ENCODE measurements around the gene CRYBG1. TPM values are rescaled to one million over a fixed set of nuclear protein-coding genes. Genes with fewer than 3 reads are reported as not detected.

The CRYBG1 gene
- total RNA-seq, 2 experiments from 2014 or later = 59.2 TPM

DNA sequence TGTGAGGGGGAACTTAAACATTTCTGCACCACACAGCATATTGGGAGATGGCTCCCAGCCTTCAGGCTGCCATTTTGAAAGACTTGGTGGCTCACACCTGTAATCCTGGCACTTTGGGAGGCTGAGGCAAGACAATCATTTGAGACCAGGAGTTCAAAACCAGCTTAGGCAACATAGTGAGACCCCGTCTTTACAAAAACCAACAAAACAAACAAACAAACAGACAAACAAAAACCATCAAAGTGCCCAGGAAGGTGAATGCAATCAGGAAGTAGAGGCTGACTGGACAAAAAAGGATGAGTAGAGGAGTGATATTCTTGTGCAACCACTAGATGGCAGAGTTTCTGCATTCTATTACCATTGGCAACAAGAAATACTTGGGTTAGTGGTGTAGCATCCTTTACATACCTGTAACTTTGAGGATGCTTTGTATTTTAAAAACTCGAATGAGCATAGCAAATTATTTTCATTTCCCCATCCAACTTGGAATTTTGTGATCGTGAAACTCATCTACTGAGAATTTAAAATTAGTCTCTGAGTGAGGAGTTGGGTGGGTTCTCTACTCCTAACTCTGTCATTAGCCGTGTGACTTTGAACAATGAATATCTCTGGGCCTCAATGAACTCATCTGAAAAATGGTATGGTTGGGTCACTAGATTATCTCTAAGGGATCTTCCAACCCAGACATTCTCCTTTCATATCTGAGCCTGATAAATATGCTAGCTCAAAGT lies 84.4 kb downstream of the CRYBG1 start:
- no peaks in the 10 kb centered on the region for H3K36me3 Mint-ChIP-seq (ENCODE audit: low read depth)
- DNase-seq = no peak
- ChIA-PET POLR2A (no interaction called here), CTCF (interaction anchor here (0.5 to 8.1 kb wide), 32 partner anchors 12 to 1014 kb away, joined by 3 to 146 read pairs (median 4); no protein-coding TSS in a partner anchor)
- H3K27ac Mint-ChIP-seq = no peak overlapping the region
- peaks cover 33% of the 10 kb centered on the region for H3K27me3 Mint-ChIP-seq
- no peaks in the 10 kb centered on the region for H3K9me3 Mint-ChIP-seq
- peaks cover 18% of the 10 kb centered on the region for H3K4me1 Mint-ChIP-seq
- H3K4me3 Mint-ChIP-seq = no peak overlapping the region

DNA sequence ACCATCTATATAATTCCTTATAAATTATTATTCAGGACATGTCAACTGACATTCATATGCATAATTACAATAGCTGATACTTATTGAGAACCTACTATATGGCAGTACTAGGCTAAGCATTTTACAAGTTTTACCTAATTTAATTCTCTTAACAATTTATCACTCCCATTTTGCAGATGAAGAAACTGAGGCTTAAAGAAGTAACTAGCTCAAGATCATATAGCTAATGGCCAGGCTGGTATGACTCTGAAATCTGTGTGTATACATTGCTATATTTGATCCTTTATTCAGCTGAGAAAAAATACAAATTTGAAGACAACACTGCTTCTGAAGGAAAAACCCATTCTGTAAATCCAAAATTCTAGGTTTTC lies 85.0 kb downstream of the CRYBG1 start:
- Mint-ChIP-seq H3K27me3 (peaks cover 28% of the 10 kb centered on the region), H3K4me3 (no peak overlapping the region), H3K9me3 (no peaks in the 10 kb centered on the region), H3K27ac (no peak overlapping the region), H3K4me1 (peaks cover 16% of the 10 kb centered on the region), H3K36me3 (ENCODE audit: low read depth) (no peaks in the 10 kb centered on the region)
- DNase-seq = no peak
- ChIA-PET POLR2A (no interaction called here), CTCF (interaction anchor here (0.5 to 8.1 kb wide), 28 partner anchors 12 to 552 kb away, joined by 3 to 146 read pairs (median 4); no protein-coding TSS in a partner anchor)

DNA sequence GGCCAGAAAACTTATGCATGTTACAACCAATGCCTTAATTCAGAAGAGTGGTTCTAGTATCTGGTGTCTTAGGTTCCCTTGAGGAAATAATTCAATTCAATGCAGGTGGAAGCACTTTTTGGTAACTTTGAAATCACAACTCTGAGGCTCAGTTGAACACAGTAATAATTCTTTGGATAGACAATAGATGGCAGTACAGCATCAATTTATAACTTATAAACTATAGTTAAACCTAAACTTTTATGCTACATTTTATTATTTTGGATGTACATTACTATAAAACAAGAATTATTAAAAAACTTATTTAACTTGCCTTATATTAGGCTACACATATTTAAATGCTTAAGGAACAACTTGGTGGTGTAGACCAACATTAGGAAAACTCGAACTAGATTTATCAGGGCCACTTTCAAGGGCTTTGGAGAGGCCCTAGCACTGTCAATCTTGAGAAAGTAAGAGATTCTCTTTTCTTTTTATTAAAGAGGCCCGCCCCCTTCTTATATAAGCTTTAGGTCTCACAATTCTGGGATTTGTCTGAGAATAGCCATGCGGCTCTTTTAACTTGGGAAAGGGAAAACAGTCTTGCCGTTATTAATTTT lies 85.9 kb downstream of the CRYBG1 start:
- CTCF ChIA-PET = interaction anchor here (0.5 to 8.1 kb wide), 8 partner anchors 66 to 534 kb away, joined by 3 to 146 read pairs (median 12); no protein-coding TSS in a partner anchor
- Mint-ChIP-seq H3K9me3 (no peaks in the 10 kb centered on the region), H3K4me3 (no peak overlapping the region)

DNA sequence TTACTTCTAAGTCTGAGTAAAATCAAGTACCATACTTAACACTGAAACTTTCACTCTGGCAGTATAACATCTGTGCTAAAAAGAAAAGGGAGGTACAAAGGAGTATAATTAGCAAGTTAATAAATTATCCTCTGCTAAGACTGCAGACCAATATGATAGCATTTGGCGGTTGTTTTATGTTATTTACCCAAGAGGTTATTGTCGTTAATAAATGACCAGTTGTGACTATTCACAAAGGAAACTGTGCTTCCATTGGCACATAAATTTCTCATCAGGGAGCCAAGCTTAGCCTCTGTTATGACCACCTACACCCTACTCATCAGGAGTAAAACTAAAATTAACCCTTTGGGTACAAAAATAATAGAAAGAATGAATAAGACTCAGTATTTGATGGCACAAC lies 86.5 kb downstream of the CRYBG1 start:
- Mint-ChIP-seq H3K4me3 (no peak overlapping the region), H3K27me3 (peaks cover 17% of the 10 kb centered on the region), H3K36me3 (ENCODE audit: low read depth) (no peaks in the 10 kb centered on the region), H3K9me3 (no peaks in the 10 kb centered on the region), H3K27ac (no peak overlapping the region), H3K4me1 (peaks cover 16% of the 10 kb centered on the region)
- CTCF ChIA-PET = interaction anchor here (0.5 to 8.1 kb wide), 6 partner anchors 111 to 533 kb away, joined by 3 to 146 read pairs (median 15); no protein-coding TSS in a partner anchor
- POLR2A ChIA-PET = no interaction called here
- DNase-seq = no peak

More for the DNA sequence above, 85.9 kb downstream of the CRYBG1 start:
- no peak overlapping the region for H3K27ac Mint-ChIP-seq
- POLR2A ChIA-PET = no interaction called here
- H3K4me1 Mint-ChIP-seq = peaks cover 16% of the 10 kb centered on the region
- H3K36me3 Mint-ChIP-seq (ENCODE audit: low read depth) = no peaks in the 10 kb centered on the region
- H3K27me3 Mint-ChIP-seq = peaks cover 21% of the 10 kb centered on the region
- no peak for DNase-seq

DNA sequence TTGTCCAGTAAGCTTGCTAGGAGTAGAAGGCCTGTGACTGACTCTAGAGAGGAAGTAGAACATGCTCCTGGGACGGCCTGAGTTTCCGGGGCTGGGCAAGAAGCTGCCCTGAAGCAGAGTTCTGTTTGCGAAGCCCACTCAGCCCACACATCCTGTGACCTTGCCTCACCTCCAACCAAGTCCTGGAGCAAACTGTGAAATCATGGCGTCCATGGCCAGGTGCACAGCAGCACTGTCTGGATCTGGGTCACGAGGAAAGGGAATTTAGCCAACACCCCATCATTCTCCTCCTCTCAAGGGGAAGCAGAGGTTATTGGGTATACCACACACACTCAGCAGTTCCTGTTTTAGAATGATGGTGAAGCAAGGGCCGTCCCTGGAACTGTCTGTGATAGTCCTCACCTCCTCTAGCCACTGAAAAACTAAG lies 87.5 kb downstream of the CRYBG1 start:
- peak; percentile 41 for DNase-seq
- Mint-ChIP-seq H3K4me3 (no peak overlapping the region), H3K27me3 (peaks cover 7% of the 10 kb centered on the region), H3K36me3 (ENCODE audit: low read depth) (no peaks in the 10 kb centered on the region), H3K4me1 (peaks cover 16% of the 10 kb centered on the region), H3K9me3 (no peaks in the 10 kb centered on the region), H3K27ac (no peak overlapping the region)
- POLR2A ChIA-PET = interaction anchor here (0.9 to 1.8 kb wide), 6 partner anchors 60 to 115 kb away, joined by 3 to 7 read pairs (median 3); no protein-coding TSS in a partner anchor
- CTCF ChIA-PET = interaction anchor here (1.0 to 8.1 kb wide), 7 partner anchors 97 to 162 kb away, joined by 3 to 146 read pairs (median 4); no protein-coding TSS in a partner anchor

DNA sequence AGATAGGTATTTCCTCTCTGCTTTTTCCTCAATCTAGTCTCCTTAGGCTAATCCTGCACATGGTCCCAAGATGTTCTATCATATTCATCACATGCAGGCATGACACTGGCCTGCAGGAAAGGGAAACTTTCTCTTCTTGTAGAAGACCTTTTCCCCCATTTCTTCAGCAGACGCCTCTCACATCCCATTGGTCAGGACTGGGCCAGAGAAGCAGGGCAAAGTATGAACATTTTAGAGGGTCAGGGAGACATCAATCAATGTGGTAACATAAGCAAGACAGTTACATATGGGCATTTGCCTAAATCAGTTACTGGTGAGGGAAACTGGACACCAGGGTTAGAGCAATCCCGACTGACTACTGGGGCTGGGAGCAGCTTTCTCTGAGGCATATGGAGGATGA lies 90.1 kb downstream of the CRYBG1 start:
- Mint-ChIP-seq H3K4me1 (peaks cover 13% of the 10 kb centered on the region), H3K36me3 (ENCODE audit: low read depth) (no peaks in the 10 kb centered on the region), H3K9me3 (no peaks in the 10 kb centered on the region), H3K27ac (no peak overlapping the region), H3K27me3 (peaks cover 2% of the 10 kb centered on the region), H3K4me3 (no peak overlapping the region)
- DNase-seq = no peak
- ChIA-PET POLR2A (no interaction called here), CTCF (interaction anchor here (0.8 to 1.2 kb wide), 2 partner anchors 111 to 159 kb away, joined by 3 read pairs; no protein-coding TSS in a partner anchor)

DNA sequence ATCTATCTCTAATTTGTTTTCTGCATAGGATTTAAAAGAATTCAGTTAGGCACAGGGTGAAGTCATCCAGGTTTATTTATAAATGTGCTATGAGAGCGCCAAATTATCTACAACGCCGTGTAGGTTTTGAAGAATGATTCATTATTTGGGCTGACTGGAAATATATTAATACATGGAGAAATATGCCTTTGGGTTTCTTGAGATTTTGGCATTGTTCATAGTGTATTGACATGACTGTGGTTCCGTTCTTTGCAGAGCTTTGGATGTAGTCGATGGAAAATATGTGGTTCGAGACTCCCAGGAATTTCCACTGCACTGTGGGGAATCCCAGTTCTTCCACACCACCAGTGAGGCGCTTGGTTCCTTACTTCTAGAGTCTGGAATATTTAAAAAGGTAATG lies 90.9 kb downstream of the CRYBG1 start:
- H3K9me3 Mint-ChIP-seq = no peaks in the 10 kb centered on the region
- no peak overlapping the region for H3K27ac Mint-ChIP-seq
- no peak for DNase-seq
- H3K27me3 Mint-ChIP-seq = no peaks in the 10 kb centered on the region
- peaks cover 13% of the 10 kb centered on the region for H3K4me1 Mint-ChIP-seq
- no peaks in the 10 kb centered on the region for H3K36me3 Mint-ChIP-seq (ENCODE audit: low read depth)
- H3K4me3 Mint-ChIP-seq = no peak overlapping the region
- CTCF ChIA-PET = interaction anchor here (0.8 to 2.4 kb wide), 4 partner anchors 90 to 158 kb away, joined by 3 to 17 read pairs (median 6); partner anchors contain the start of gene CRYBG1
- POLR2A ChIA-PET = no interaction called here

DNA sequence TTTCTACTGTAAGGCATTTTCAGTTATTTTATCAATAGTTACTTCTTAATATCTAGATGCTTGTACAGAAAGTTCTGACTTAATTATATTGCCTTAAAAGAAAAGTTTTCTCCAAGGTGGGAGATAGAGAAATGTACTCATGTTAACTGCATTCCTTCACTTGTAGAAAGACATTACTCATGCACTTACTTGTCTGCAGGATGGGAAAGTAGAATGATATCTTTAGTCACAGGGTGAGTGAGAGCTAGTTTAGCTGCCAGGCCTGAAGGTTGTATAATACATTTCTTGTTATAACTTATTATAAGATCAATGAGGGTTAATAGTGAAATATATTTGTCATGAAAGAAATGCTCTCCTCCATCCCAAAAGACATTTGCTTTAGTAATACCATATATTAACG lies 92.1 kb downstream of the CRYBG1 start:
- no peaks in the 10 kb centered on the region for H3K36me3 Mint-ChIP-seq (ENCODE audit: low read depth)
- H3K4me3 Mint-ChIP-seq = no peak overlapping the region
- H3K9me3 Mint-ChIP-seq = no peaks in the 10 kb centered on the region
- POLR2A ChIA-PET = no interaction called here
- H3K4me1 Mint-ChIP-seq = peaks cover 11% of the 10 kb centered on the region
- no peak for DNase-seq
- H3K27ac Mint-ChIP-seq = no peak overlapping the region
- H3K27me3 Mint-ChIP-seq = no peaks in the 10 kb centered on the region
- CTCF ChIA-PET = interaction anchor here (0.7 to 2.4 kb wide), 4 partner anchors 111 to 527 kb away, joined by 3 to 17 read pairs (median 6); no protein-coding TSS in a partner anchor

DNA sequence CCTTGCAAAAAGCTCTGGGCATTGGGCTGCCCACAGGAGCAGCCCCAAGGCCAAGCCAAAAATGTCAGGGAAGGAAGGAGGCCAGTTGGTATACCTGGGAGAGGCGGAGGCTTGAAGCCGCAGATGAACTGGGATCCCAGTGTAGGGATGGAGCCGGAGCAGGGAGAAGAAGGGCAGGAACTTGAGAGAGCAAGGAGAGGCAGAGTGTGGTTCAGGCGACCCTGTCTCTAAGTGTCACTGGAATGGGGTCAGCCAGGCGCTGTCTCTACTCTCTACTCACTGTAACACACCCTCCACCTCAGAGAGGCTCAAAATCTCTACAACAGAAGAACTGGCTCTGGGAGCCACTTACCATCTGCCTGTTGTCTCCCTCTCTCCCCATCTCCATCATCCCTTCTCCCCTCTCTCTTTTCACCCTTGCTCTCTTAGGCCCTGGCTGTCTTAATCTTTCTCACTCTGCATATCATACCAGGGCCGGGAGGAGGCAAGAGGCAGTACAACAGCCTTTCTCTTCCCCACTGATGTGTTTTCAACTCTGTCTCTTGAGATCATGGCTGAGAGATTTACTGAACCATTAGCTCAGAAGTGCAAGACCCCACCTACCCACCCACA lies 93.3 kb downstream of the CRYBG1 start:
- ChIA-PET POLR2A (interaction anchor here (0.5 kb wide), 1 partner anchor 141 kb away, joined by 3 read pairs; no protein-coding TSS in a partner anchor), CTCF (interaction anchor here (2.3 to 2.4 kb wide), 2 partner anchors 110 to 112 kb away, joined by 7 to 17 read pairs; no protein-coding TSS in a partner anchor)
- Mint-ChIP-seq H3K4me1 (no peaks in the 10 kb centered on the region), H3K27ac (no peak overlapping the region), H3K4me3 (no peak overlapping the region), H3K9me3 (no peaks in the 10 kb centered on the region), H3K27me3 (peaks cover 5% of the 10 kb centered on the region), H3K36me3 (ENCODE audit: low read depth) (no peaks in the 10 kb centered on the region)
- DNase-seq = no peak

DNA sequence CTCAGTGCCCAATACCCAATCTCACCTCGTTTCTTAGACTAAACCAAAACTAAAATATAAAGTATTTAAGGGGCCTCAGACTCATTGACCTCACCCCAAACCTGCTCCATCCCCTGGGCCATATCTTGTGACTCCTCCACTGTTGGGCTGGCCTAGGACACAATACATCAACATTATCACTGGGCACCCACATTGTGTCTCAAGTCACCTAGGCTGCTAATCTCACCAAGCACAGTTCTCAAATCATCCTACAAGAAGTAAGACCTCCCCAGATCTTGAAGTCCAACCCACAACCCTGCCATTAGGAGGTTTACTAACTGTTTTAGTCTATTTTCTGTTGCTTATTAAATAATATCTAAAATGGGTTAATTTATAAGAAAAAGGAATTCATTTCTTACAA lies 96.2 kb downstream of the CRYBG1 start:
- no peak for DNase-seq
- no peak overlapping the region for H3K27ac Mint-ChIP-seq
- H3K4me3 Mint-ChIP-seq = no peak overlapping the region
- no peaks in the 10 kb centered on the region for H3K9me3 Mint-ChIP-seq
- ChIA-PET POLR2A (no interaction called here), CTCF (no interaction called here)
- no peaks in the 10 kb centered on the region for H3K36me3 Mint-ChIP-seq (ENCODE audit: low read depth)
- H3K27me3 Mint-ChIP-seq = peaks cover 8% of the 10 kb centered on the region
- no peaks in the 10 kb centered on the region for H3K4me1 Mint-ChIP-seq

DNA sequence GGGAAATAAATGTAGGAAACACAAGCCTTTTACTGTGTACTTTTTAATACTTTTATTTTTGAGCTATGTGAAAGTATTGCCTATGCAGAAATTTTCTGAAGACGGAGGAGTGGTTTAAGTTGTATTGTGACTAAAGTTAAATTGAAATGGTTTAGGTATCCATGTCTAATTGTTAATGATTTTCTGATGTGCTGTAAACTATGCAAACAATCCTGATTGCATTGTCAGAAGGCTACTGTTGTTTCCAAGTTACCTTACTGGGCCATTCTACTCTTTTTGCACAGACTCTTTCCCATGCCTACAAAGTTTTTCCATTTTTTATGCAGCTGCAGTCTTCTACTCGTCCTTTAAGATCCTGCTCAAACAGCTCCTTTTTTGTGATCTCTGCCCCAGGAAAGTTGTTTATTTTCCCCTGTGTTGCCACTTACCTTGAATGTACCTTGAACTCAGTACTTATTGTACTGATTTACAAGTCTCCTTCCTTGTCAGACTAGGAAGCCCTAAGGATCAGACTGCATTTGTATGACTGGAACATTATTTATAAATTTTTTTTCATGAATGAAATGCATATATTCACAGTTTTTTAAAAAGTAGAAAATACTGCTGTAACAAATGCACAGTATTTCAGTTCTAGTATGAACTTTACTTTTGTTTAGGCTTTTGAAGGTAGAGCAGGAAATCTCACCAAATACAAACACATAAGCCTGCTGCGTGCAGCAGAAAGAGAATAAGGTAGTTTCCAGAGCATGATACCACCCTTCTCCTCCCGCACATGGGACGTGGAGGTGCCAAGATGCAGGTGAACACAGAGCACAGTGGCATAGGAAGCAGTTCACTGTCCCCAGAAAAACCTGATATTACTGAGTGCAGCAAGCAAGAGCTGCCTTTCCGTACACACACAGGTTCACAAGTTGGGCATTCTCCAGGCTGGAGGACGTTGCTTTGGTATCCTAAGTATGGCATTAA lies 97.8 kb downstream of the CRYBG1 start:
- ChIA-PET CTCF (interaction anchor here (0.9 to 1.2 kb wide), 2 partner anchors 18 to 108 kb away, joined by 3 to 4 read pairs; no protein-coding TSS in a partner anchor), POLR2A (no interaction called here)
- Mint-ChIP-seq H3K36me3 (ENCODE audit: low read depth) (no peaks in the 10 kb centered on the region), H3K27ac (no peak overlapping the region), H3K9me3 (no peaks in the 10 kb centered on the region), H3K27me3 (peaks cover 8% of the 10 kb centered on the region), H3K4me1 (no peaks in the 10 kb centered on the region), H3K4me3 (no peak overlapping the region)
- DNase-seq = no peak

DNA sequence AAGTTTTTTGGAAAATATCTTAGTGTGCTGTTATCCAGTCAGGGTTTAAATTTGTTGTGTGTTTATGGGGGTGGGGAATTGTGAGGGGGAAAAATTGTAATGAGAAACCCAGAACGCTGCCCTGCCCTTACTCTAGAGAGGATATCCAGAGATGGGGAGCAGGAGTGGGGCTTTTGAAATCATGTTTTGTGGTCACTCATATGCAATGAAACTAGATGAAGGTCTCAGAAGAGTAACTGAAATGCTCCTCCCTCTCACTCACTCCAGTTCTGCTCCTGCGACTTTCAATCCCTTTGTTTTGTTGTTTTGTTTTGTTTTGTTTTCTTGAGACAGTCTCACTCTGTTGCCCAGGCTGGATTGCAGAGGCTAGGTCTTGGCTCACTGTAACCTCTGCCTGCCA lies 100.0 kb downstream of the CRYBG1 start:
- ChIA-PET POLR2A (no interaction called here), CTCF (interaction anchor here (0.6 kb wide), 1 partner anchor 106 kb away, joined by 3 read pairs; no protein-coding TSS in a partner anchor)
- no peak overlapping the region for H3K4me3 Mint-ChIP-seq

More for the DNA sequence above, 100.0 kb downstream of the CRYBG1 start:
- H3K9me3 Mint-ChIP-seq = no peaks in the 10 kb centered on the region
- H3K27ac Mint-ChIP-seq = no peak overlapping the region
- no peaks in the 10 kb centered on the region for H3K36me3 Mint-ChIP-seq (ENCODE audit: low read depth)
- no peaks in the 10 kb centered on the region for H3K4me1 Mint-ChIP-seq
- DNase-seq = no peak
- H3K27me3 Mint-ChIP-seq = peaks cover 14% of the 10 kb centered on the region

All from activated CD4-positive, alpha-beta memory T cell treated with anti-CD3 and anti-CD28 coated beads, Interleukin-2, amount 10 ng/mL, durations not matched to agents 7 days and 5 days (primary cell).